Tongue (tissue), 2 donors: Measurements from ENCODE around the gene TFAP2D. TPM values are rescaled to one million over a fixed set of nuclear protein-coding genes. Genes with fewer than 3 reads are reported as not detected.
A peak's percentile ranks its signal among the peaks of the same experiment; 100 is the strongest.

Experiments
- DNase-seq: peaks from one replicate; pipeline ENCODE4 v3.0.0-alpha.2; 2015
- total RNA-seq: library from RNA; depleted of rRNA; stranded (reverse); fragments of >200 nt; gene quantifications from one replicate; pipeline ENCODE4 v1.2.3, GENCODE V29; 2014

Gene TFAP2D
- not detected for total RNA-seq

GRCh38 chr6:50713226-50713625 lies at the start of gene TFAP2D:
Gene TFAP2D (plus strand): TSS chr6:50713526. CDS start chr6:50714056, 530 bp downstream.
- no peak for DNase-seq

DNA sequence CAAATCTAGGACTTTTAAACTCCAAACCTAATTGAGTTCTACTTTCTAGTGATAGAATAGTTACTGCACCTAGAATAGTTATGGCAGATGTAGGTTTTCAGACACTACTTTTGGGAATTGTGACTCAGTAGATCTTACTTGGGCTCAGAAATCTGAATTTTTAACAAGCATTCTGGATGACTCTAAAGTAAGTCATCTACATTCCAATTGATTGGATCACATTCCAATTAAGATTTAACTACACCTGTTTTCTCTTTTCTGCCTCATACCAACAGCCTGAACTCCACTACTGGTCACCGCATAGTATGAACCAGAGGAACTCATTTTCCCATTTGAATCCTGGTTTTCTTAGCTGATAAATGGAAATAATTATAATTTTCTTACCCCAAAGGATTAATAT lies 49.5 kb upstream of the TFAP2D start:
- DNase-seq = no peak

GRCh38 chr6:50666089-50666488 lies 47.2 kb upstream of the TFAP2D start:
- DNase-seq = no peak

DNA sequence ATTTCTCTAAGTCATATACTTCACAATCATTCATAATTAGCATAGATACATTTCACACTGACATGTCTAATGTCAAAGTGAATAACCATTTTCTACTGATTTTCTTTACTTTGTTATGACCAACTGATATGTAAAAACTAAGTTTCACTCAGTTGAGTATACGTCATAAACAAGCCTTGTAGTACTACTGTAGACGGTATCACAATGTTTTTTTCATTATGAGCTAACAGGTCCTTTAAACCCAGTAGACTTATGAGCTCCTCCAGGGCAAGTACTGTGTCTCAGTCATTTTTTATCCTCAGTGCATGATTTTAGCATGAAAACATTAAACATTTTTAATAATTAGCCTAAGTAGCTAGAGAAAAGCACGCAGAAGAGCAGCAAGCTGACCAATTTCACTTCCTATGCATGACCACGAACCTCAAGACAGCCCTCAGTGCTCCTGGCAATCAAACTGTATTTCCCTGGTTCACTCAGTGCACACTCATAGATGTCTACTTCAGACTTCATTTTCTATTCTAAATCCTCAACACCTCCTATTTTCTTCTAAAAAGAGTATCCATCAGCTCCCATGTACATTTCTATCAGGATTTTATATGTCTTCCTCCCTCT lies 32.0 kb upstream of the TFAP2D start:
- no peak for DNase-seq

DNA sequence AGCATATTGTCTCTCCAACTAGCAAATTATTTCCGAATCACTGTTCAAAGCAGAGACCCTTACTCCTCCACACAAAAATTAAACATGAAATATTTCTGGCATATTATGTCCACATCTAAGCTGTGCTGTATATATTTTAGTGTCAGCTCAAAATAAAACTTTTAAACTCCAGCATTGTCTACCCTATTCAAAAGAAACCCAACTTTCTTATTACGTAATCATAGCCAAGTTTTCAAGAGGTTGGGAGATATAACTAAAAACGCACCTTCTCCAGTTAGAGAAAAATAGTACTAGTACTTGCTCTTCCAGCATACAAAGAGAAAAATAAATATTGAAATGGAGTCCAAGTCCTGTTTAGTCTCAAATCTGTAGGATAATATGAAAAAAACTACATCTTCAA lies 24.1 kb upstream of the TFAP2D start:
- DNase-seq = no peak

- no peak for DNase-seq
Measured at GRCh38 chr6:50691814-50692495, 21.4 kb upstream of the TFAP2D start.

GRCh38 chr6:50698546-50698945 lies 14.8 kb upstream of the TFAP2D start:
- no peak for DNase-seq

- peak; percentile 24 for DNase-seq
Measured at GRCh38 chr6:50699051-50699775, 14.1 kb upstream of the TFAP2D start.

- DNase-seq = no peak
Measured at GRCh38 chr6:50706575-50706974, 6.8 kb upstream of the TFAP2D start.

DNA sequence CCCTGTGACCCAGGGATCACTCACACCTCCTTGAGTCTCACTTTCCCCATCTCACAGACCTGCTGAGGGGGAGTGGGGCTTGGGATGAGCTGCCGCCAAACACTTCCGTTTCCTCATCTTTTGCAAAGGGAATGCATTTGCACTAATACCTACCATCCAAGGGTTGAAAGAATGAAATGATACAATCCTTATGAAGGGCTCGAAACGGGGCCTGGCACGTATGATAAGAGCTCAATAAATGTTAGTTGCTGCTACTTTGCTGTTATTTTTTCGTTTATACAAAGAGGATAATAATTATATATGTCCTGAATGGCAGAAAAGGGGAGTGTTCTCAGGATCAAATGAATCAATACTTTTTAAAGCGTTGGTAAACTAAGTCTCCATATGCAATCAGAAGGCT lies 6.1 kb upstream of the TFAP2D start:
- no peak for DNase-seq

DNA sequence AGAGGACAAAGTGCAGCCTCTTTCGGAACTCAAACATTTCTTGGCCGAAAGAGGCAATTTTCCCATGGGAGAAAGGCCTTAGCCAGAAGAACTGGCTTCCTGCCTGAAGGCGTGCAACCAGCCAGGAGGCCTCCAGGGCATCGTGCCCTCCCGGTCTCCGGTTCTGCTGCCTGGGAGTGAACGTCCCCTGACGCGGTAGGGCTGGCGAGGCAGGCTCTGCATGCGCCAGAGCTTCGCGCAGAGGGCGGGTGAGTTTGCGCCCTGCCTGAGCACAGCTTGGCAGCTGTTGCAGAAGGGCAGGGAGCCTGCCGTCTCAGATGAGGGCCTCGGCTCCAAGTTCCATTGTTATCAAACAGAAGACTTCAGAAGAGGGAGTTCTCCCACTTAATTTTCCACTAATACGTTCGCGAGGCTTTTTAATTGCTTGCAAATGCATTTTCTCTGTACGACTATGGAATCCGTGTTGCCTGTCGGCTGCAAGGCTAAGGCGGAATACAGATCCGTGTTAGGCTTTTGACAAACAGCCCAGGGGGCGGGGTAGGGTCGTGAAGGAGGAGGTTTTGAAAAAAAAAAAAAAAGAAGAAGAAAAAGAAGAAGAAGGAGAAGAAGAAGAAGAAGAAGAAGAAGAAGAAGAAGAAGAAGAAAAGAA lies 5.5 kb upstream of the TFAP2D start:
- peak; percentile 10 for DNase-seq

- DNase-seq = no peak
Measured at GRCh38 chr6:50708664-50709365, 4.5 kb upstream of the TFAP2D start.

DNA sequence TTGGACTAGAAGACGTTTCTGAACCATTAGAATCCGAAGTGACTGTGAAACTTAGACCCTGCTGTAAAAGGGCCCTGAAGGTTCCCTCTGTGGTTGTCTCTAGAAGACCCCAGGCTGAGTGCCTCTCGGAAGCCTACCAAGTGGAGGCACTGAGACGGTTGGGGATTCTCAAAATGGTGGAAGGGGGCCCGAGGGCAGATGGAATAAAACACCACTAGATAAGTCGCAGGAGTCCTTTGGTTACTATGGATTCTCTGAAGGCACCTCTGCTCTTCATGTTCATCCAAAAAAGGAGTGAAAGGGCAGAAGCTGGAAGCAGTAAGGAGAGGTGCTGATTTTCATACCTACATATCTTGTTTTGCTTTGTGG lies 4.0 kb upstream of the TFAP2D start:
- no peak for DNase-seq

GRCh38 chr6:50711686-50712085 lies 1.6 kb upstream of the TFAP2D start:
- no peak for DNase-seq

DNA sequence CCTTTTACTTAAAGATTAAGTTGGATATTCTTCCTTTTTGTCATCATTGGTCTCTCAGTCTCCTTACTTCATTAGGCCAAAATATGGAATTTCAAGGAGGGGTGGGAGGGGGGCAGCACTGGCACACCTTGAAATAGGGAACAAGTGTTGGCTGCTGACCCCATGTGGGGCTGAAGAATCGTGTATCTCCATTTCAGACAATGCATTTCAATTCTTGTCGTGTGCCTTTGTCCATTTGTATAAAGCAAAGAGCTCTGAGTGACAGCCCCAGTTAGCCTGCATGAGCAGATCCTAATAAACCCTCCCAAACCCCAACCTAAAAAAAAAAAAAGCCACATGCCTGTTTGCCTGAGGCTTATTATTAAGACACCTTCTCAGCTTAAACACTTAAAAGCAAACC lies 1.0 kb upstream of the TFAP2D start:
- no peak for DNase-seq

DNA sequence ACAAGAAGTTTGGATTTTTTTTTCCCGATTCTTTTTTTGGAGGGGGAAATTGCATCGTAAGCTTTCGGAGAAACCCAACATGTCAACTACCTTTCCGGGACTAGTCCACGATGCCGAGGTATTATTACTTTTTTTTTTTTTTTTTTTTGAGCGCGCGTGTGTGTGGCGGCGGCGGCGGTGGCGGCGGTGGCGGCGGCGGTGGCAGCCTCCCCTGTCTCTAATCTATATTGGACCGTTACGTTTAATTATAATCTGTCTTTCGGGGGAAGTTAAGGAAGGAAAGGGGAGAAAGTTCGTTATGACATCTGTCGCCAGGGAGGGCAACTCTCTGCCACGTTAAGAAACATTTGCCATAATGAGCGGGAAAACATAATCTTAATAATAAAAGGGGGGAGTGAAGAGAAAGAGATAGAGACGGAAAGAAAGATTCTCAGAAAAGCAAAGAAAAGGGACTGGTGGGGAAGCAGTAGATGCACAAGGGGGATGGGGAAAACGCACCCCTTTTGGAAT lies 706 bp downstream of the TFAP2D start:
- no peak for DNase-seq

DNA sequence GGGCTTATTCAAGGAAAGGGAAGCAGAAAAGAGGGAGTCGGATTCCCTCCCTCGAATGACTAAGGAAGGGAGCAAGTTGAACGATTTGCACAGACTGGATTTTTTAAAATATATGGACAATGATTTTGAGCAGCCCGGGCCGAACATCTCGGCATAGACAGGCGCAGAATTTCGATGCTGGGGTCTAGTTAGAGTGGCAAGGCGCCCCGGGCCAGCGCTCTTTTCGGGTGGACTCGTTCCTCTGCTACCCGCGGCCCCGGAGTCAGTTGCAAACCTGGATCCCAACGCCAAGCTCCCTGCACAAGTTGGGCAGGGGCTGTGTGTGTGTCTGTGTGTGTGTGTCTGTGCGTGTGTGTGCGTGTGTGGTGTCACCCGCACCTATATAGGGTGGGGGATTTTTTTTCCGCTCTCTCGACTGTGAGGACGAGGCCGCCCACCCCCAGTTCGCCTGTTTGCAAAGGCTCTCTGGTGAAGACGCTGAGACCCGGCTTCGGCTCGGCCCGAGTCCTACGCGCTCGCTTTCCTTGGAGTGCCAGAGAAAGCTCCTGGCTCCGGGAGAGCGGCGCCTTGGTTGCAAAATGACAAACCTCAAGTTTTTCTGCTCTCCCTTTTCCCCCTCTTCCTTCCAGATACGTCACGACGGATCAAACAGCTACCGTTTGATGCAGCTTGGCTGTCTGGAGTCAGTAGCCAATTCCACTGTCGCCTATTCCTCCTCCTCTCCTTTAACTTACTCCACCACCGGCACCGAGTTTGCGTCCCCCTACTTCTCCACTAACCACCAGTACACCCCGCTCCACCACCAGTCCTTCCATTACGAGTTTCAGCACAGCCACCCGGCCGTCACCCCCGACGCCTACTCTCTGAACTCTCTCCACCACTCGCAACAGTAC lies 1.4 kb downstream of the TFAP2D start:
- DNase-seq = no peak

DNA sequence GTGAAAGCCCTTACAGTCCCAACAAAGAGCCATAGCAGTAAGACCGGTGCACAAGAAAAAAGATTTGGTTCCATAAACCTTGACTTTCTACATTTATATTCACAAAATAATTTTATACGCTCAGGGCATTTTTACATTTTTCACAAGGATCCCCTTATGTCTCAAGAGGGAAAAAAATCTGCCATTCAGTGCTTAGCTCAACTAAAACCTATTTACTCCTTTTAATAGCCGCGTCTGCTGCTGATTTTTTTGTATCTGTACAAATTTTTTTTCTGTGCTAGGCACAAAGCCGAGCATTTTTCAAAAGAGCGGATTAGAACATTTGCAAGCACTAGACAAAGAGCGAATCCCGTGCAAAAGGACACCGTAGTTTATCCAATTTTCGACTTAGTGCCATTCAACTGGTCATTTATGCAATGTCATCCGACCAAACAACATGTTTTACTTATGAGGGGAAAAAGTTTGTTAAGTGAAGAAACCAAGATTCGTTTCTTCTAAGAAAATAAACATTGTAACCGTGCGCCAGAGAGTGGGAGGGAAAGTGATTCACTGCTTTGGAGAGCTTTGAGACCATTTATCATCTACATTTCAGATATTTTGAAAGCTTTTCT lies 3.7 kb downstream of the TFAP2D start:
- DNase-seq = no peak

- DNase-seq = no peak
Measured at GRCh38 chr6:50717734-50718457, 4.6 kb downstream of the TFAP2D start.

- no peak for DNase-seq
Measured at GRCh38 chr6:50718566-50718965, 5.2 kb downstream of the TFAP2D start.
